ENCODE results near the gene FAM184A.

GRCh38 chr6:118996289-118996820, 82.1 kb downstream of the FAM184A start:
- no peak for TF ChIP-seq EZH2 (IDR thresholded peaks at IDR 0.05; ENCODE audit: insufficient read depth, poor library complexity, severe bottlenecking)
- no peak for TF ChIP-seq EZH2phosphoT487 (IDR thresholded peaks at IDR 0.05; ENCODE audit: insufficient read depth, low read depth)

Measured in GM23248 (cell line).